Skeletal muscle satellite cell (primary cell): ENCODE results near the gene SNTG2.
"Not testable (repeated sequence)": the region's sequence is repeated elsewhere in the genome, so short reads cannot be mapped to it uniquely, and the experiment has no call there.

Experiments used
- H3K27me3 ChIP-seq: 2 replicates; pipeline ENCODE4 v1.7.0; 2013; ENCODE audit warnings: low read length; ENCODE audit not compliant: control insufficient read depth, insufficient read depth
- H3K36me3 ChIP-seq: 2 replicates; pipeline ENCODE4 v1.7.0; 2013; ENCODE audit warnings: mild to moderate bottlenecking, control low read depth, low read length; ENCODE audit not compliant: insufficient read depth
- H3K4me1 ChIP-seq: 2 replicates; pipeline ENCODE4 v1.7.0; 2013; ENCODE audit warnings: low read length; ENCODE audit not compliant: control insufficient read depth, insufficient read depth
- H3K4me2 ChIP-seq: 2 replicates; pipeline ENCODE4 v1.7.0; 2013; ENCODE audit warnings: mild to moderate bottlenecking, low read length
- H3K4me3 ChIP-seq: 2 replicates; pipeline ENCODE4 v1.7.0; 2013; ENCODE audit warnings: low read length
- H3K9ac ChIP-seq: 2 replicates; pipeline ENCODE4 v1.7.0; 2013; ENCODE audit warnings: mild to moderate bottlenecking, low read depth, low read length, moderate library complexity
- H3K9me3 ChIP-seq: replicated peaks from 2 replicates; pipeline ENCODE4 v1.7.0; 2013; ENCODE audit warnings: mild to moderate bottlenecking, control low read depth, low read length

Gene SNTG2

GRCh38 chr2:1381644-1382043 is 431.0 kb downstream of the SNTG2 start:
- Histone ChIP-seq H3K4me2 (no peak overlapping the region), H3K36me3 (no peaks in the 10 kb centered on the region), H3K4me3 (no peak overlapping the region), H3K4me1 (no peaks in the 10 kb centered on the region), H3K27me3 (no peaks in the 10 kb centered on the region), H3K9ac (no peak overlapping the region), H3K9me3 (no peaks in the 10 kb centered on the region)

- not testable (repeated sequence) for H3K36me3 ChIP-seq, H3K4me1 ChIP-seq, H3K27me3 ChIP-seq, H3K9ac ChIP-seq, H3K4me2 ChIP-seq, H3K4me3 ChIP-seq, H3K9me3 ChIP-seq
These were observed 437.5 kb downstream of the SNTG2 start for GRCh38 chr2:1387954-1388725.

- not testable (repeated sequence) for H3K36me3 ChIP-seq, H3K27me3 ChIP-seq
These were observed 439.5 kb downstream of the SNTG2 start for GRCh38 chr2:1390118-1390517.

GRCh38 chr2:1393321-1393720 is 442.7 kb downstream of the SNTG2 start:
- Histone ChIP-seq H3K36me3 (no peaks in the 10 kb centered on the region), H3K4me1 (no peaks in the 10 kb centered on the region), H3K27me3 (no peaks in the 10 kb centered on the region), H3K9ac (no peak overlapping the region), H3K4me2 (no peak overlapping the region), H3K9me3 (peaks cover 4% of the 10 kb centered on the region), H3K4me3 (no peak overlapping the region)

More at GRCh38 chr2:1390118-1390517, 439.5 kb downstream of the SNTG2 start:
- H3K4me1 ChIP-seq, H3K9me3 ChIP-seq, H3K9ac ChIP-seq, H3K4me2 ChIP-seq, H3K4me3 ChIP-seq: not testable (repeated sequence)

- no peak overlapping the region for H3K9ac ChIP-seq
- H3K36me3 ChIP-seq = no peaks in the 10 kb centered on the region
- H3K4me3 ChIP-seq = no peak overlapping the region
- H3K4me1 ChIP-seq = no peaks in the 10 kb centered on the region
- peaks cover 4% of the 10 kb centered on the region for H3K9me3 ChIP-seq
- no peaks in the 10 kb centered on the region for H3K27me3 ChIP-seq
- H3K4me2 ChIP-seq = no peak overlapping the region
These were observed 444.2 kb downstream of the SNTG2 start for GRCh38 chr2:1394709-1395408.

- no peaks in the 10 kb centered on the region for H3K27me3 ChIP-seq
- H3K4me1 ChIP-seq = no peaks in the 10 kb centered on the region
- no peak overlapping the region for H3K4me2 ChIP-seq
- no peaks in the 10 kb centered on the region for H3K36me3 ChIP-seq
- peaks cover 9% of the 10 kb centered on the region for H3K9me3 ChIP-seq
- H3K4me3 ChIP-seq = no peak overlapping the region
- no peak overlapping the region for H3K9ac ChIP-seq
These were observed 446.7 kb downstream of the SNTG2 start for GRCh38 chr2:1397350-1397749.

- Histone ChIP-seq H3K36me3 (no peaks in the 10 kb centered on the region), H3K4me2 (no peak overlapping the region), H3K9me3 (peaks cover 6% of the 10 kb centered on the region), H3K4me3 (no peak overlapping the region), H3K9ac (no peak overlapping the region), H3K4me1 (no peaks in the 10 kb centered on the region), H3K27me3 (no peaks in the 10 kb centered on the region)
These were observed 447.5 kb downstream of the SNTG2 start for GRCh38 chr2:1398191-1398590.

GRCh38 chr2:1400943-1401735 is 450.5 kb downstream of the SNTG2 start:
- Histone ChIP-seq H3K9me3 (peaks cover 5% of the 10 kb centered on the region), H3K4me1 (no peaks in the 10 kb centered on the region), H3K4me2 (no peak overlapping the region), H3K27me3 (no peaks in the 10 kb centered on the region), H3K36me3 (no peaks in the 10 kb centered on the region), H3K9ac (no peak overlapping the region), H3K4me3 (no peak overlapping the region)

GRCh38 chr2:1402064-1402463 is 451.4 kb downstream of the SNTG2 start:
- Histone ChIP-seq H3K9me3 (peaks cover 5% of the 10 kb centered on the region), H3K4me2 (no peak overlapping the region)

GRCh38 chr2:1403565-1403964 is 452.9 kb downstream of the SNTG2 start:
- H3K36me3 ChIP-seq = no peaks in the 10 kb centered on the region
- peaks cover 5% of the 10 kb centered on the region for H3K9me3 ChIP-seq
- H3K4me3 ChIP-seq = no peak overlapping the region
- no peaks in the 10 kb centered on the region for H3K4me1 ChIP-seq
- H3K9ac ChIP-seq = no peak overlapping the region
- no peaks in the 10 kb centered on the region for H3K27me3 ChIP-seq
- H3K4me2 ChIP-seq = no peak overlapping the region

More at GRCh38 chr2:1402064-1402463, 451.4 kb downstream of the SNTG2 start:
- H3K4me1 ChIP-seq = no peaks in the 10 kb centered on the region
- no peaks in the 10 kb centered on the region for H3K27me3 ChIP-seq
- no peaks in the 10 kb centered on the region for H3K36me3 ChIP-seq
- no peak overlapping the region for H3K9ac ChIP-seq
- no peak overlapping the region for H3K4me3 ChIP-seq

GRCh38 chr2:1405124-1405523 is 454.5 kb downstream of the SNTG2 start:
- H3K4me2 ChIP-seq = no peak overlapping the region
- H3K36me3 ChIP-seq = no peaks in the 10 kb centered on the region
- no peak overlapping the region for H3K4me3 ChIP-seq
- H3K27me3 ChIP-seq = no peaks in the 10 kb centered on the region
- no peaks in the 10 kb centered on the region for H3K4me1 ChIP-seq
- H3K9ac ChIP-seq = no peak overlapping the region
- peaks cover 5% of the 10 kb centered on the region for H3K9me3 ChIP-seq
